Measurements from ENCODE around the gene BORCS8.
A peak's percentile ranks its signal among the peaks of the same experiment; 100 is the strongest.
"Not testable (repeated sequence)": the region's sequence is repeated elsewhere in the genome, so short reads cannot be mapped to it uniquely, and the experiment has no call there.

BORCS8 gene

DNA sequence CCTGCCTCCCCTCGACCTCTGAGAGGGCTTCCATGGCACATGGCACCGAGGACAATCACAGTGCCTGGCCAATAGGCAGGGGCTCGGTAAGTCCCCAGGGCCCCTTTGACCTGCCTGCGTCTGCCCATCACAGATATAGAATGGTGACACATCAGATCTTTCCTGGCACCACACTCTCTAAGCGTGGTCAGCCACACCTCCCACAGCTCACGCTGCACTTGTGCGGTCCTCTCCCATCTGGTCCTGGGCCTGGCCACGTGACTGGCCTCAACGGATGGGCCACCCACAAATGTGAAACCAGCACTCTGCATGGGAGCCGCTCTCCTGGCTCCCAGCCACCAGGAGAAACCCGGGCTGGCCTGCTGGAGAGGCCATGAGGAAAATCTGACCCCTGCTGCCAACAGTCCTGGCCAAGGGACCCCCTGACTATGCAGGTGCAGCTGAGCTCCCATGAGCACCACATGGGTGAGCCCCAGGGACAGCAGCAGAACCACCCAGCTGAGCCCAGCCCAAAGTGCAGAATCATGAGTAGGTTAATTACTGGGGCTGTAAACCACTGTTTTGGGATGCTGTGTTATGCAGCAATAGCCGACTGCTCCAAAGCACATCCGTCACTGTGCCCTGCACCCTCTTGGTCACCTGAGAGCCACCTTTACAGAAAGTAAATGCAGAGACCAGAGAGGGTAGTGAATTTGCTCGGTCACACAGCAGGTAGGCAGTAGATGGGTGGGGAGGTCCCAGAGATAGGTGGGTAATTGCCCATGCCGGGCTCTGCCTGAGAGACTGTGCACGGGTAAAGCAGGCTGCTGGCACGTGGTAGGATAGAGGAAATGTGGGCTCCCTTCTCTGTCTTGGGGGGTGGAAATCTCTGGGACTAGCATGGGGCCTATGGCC, 12.2 kb downstream of the BORCS8 start:
- DNase-seq (ENCODE audit: low read depth): no peak

- no peak for DNase-seq (ENCODE audit: low read depth)
These were observed 15.0 kb downstream of the BORCS8 start for GRCh38 chr19:19176950-19177349.

GRCh38 chr19:19173243-19173642, 18.7 kb downstream of the BORCS8 start:
- DNase-seq (ENCODE audit: low read depth): not testable (repeated sequence)

- DNase-seq (ENCODE audit: low read depth): no peak
These were observed 20.0 kb downstream of the BORCS8 start for GRCh38 chr19:19171821-19172532.

DNA sequence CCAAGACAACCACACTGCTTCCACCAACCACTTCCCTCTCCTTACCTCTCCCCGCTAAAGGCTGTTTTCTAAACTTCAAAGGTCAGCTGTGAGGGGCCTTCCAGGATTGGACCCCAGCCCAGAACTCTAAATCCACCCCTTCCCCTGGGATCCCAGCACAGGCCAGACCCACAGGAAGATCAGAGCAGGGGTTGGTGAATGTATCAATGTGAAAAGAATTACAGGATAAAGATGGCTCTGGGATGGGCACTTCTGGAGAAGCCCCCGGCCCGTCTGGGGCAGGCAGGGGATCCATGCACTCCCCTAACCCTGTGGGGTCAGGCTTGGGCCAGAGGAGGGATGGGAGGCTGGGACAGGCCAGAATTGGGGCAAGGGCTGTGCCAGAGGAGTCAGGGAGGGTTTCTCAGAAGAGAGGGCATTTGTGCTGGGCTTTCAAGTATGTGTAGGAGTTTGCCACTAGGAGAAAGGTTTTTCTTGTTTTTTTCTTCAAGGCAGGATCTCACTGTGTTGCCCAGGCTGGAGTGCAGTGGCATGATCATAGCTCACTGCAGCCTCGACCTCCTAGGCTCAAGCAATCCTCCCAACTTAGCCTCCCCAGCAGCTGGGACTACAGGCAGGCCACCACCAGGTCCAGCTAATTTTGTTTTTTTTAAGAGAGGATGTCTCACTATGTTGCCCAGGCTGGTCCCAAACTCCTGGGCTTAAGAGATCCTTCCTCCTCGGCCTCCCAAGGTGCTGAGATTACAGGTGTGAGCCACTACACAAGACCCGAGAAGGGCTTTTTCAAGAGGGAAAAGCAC, 20.9 kb downstream of the BORCS8 start:
- no peak for DNase-seq (ENCODE audit: low read depth)

- peak; percentile 66 for DNase-seq (ENCODE audit: low read depth)
These were observed 21.7 kb downstream of the BORCS8 start, which contains the start of gene MEF2B for GRCh38 chr19:19170053-19170872. MEF2B (minus strand) TSS chr19:19170263; CDS start chr19:19150735, 19,528 bp downstream.

DNA sequence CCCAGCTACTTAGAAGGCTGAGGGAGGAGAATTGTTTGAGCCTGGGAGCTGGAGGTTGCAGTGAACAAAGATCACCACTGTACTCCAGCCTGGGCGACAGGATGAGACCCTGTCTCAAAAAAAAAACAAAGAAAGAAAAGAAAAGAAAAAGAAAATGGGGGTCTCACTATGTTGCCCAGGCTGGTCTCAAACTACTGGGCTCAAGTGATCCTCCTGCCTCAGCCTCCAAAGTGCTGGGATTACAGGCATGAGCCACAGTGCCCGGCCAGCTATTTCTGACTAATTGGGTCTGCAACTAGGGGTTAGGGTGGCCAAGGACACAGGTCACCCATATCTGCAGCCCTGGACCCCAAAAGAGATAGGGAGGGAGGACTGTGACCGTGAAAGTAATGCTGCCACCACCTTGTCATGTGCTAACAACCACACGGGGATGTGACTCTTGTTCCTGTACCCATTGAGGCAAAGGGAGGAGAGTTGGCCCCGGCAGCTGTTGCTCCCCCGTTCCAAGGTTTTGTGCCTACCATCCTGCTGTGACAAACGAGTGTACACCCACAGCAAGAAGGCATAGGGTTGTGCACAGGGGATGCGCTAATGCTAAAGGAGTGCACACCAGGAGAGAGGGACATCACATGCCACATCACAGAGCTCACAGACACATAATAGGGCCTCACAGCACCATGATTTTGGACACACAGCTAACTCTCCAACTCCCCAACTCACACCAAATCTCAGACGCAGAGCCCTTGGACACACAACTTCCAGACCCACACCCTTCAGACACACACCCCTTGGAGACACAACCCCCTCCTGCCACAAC, 22.5 kb downstream of the BORCS8 start:
- no peak for DNase-seq (ENCODE audit: low read depth)

- DNase-seq (ENCODE audit: low read depth): no peak
These were observed 24.3 kb downstream of the BORCS8 start for GRCh38 chr19:19167612-19168011.

- no peak for DNase-seq (ENCODE audit: low read depth)
These were observed 26.6 kb downstream of the BORCS8 start for GRCh38 chr19:19165396-19165795.

DNA sequence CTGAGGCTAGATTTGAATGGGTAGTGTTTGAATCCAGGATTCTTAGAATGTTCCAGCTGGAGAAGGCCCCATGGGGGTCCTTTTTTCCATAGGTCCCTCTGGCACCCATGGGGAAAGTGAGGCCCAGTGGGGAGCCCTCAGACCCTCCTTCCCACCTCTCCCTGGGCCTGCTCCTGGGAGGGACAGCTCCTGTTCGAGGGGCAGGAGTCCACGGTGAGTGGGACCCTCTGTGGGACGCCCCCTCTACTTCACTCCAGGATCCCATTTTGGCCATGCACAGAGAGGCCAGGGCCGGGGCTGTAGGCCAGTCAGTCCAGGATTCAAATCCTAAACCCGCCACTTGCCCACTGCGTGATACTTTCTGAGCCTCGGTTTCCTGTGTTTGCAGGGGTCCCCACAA, 29.5 kb downstream of the BORCS8 start:
- DNase-seq (ENCODE audit: low read depth): no peak

DNA sequence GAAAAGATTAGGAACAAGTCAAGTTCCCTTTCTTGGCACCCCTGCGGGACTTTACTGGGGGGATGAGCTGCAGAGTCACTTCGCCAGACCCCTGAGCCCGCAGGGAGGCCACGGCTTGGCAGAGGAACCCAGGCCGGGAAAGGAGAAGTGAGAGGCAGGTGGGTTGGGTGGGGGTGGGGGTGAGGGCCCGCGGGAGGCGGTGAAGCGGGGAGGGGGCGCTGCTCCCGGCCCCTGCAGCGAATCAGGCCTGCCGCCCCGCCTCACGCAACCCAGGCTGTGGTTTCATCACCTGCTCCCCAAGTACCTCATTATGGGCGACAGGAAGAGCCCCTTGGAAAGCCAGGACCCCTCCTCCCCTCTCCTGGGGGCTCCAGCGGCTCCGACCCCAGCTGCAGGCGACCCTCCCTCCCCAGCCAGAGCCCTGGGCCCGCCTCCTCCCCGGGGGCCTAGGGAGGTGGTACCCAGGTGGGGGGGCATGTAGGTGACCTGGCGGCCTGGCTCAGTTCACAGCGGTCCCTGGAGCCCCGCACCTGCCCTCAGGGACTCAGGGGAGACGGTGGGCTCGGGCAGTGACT, 31.4 kb downstream of the BORCS8 start:
- DNase-seq (ENCODE audit: low read depth): no peak

DNA sequence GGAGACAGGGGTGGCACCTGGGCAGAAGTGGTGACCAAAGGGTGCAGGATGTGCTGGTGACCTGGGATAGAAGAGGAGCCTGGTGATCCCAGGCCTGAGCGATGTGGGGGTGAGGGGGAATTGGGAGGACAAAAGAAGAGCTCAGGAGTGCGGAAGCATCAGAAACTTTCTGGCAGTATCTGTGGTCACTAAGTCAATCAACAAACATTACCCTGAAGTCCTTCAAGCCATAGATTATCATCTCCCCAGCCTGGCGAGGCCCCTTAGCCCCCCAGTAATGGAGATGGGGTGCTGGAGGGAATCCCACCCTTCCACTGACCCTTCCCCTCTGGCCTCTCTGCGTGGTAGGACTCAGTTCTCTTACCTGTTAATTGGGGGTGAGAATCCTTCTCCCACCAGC, 32.4 kb downstream of the BORCS8 start:
- DNase-seq (ENCODE audit: low read depth): no peak

DNA sequence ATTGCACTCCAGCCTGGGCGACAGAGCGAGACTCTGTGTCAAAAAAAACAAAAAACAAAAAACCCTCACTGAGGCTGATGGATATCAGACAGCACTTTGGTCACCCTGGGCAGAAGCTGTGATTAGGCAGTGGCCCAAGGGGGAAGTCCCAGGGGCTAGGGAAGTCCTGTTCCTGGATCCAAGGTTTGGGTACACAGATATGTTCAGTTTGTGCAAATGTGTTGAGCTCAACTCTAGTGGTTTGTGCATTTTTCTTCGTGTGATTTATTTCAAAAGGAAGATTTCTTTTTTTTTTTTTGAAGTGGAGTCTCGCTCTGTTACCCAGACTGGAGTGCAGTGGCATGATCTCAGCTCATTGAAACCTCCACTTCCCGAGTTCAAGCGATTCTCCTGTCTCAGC, 34.1 kb downstream of the BORCS8 start:
- no peak for DNase-seq (ENCODE audit: low read depth)

DNA sequence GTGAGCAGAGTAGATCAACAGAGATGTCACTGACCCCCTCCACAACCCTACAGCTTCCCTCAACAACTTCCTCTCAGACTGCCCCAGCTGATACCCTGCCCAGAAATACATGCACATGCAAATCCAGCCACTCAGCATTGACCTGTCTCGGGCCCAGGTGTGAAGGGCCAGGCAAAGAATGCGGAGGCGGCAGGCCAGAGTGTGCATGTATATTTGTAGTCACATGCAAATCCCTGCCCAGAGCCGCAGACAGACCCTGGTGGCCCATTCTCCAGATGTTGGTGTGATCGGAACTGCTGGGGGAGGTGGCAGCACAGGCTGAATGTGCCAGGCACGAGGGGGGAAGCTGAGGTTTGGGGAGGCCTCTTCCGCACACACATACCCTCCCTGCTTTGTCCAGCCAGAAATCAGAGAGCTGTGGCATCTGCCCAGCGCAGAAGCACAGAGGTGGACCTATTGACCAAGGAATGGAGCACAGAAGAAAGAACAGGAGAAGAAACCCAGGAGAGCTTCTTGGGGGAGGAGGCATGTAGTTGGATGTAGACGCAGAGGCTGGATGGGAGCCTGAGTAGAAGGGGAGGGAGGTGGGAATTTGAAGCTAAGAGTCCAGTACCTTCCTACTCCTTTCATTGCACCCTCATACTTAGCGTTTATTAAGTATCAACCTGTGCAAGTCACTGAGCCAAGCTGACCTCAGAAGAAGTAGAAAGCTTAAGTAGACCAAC, 36.3 kb downstream of the BORCS8 start:
- no peak for DNase-seq (ENCODE audit: low read depth)

GRCh38 chr19:19154768-19155494, 37.0 kb downstream of the BORCS8 start:
- no peak for DNase-seq (ENCODE audit: low read depth)

GRCh38 chr19:19152668-19153384, 39.1 kb downstream of the BORCS8 start:
- DNase-seq (ENCODE audit: low read depth): no peak

- DNase-seq (ENCODE audit: low read depth): no peak
These were observed 40.5 kb downstream of the BORCS8 start for GRCh38 chr19:19151418-19151817.

DNA sequence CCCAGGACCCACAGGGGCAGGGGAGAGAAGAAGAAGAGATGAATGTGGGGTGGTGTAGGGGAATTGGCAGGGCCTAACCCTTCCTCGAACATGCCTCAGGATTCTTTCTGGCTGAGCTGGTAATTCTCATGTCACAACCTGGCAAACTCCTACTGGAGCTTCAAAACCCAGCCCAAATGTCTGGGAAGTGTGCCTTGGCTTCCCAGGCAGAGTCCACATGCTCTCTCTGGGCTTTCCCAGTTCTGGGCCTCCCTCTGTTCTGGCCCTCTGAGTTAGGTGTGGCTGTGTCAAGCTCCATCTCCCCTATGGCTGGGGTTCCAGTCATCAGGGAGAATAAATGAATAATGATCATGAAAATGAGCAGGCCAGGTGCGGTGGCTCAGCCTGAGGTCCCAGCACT, 42.5 kb downstream of the BORCS8 start:
- no peak for DNase-seq (ENCODE audit: low read depth)

Data from stimulated activated CD4-positive, alpha-beta T cell treated with anti-CD3 and anti-CD28 coated beads, Interleukin-2, amount 100 ng/mL, for 4 hours (primary cell).